ENCODE results near the gene INHBA. TPM values are rescaled to one million over a fixed set of nuclear protein-coding genes. Genes with fewer than 3 reads are reported as not detected.

INHBA gene
- total and polyA plus RNA-seq, 2 donors (not counting 3 experiments of a cell fraction or from before 2014, with no cell fraction given): 22.9 to 23.2 TPM

- Histone ChIP-seq H3K27ac (ENCODE audit: insufficient read depth, low read depth, low read length) (peak overlapping the region; percentile 98), H3K4me2 (ENCODE audit: insufficient read depth, low read length) (peak overlapping the region; percentile 85), H3K9ac (replicated peaks; ENCODE audit: extremely low read depth, insufficient read depth, low read length) (peak overlapping the region; percentile 97), H3K4me3 (replicated peaks in 1 of 3; ENCODE audit: insufficient read depth in 1 of 3, low read depth in 1 of 3, low read length in 3 of 3) (peak overlapping the region; percentile 24 to 94 (median 31)), H4K20me1 (replicated peaks; ENCODE audit: control insufficient read depth, extremely low read depth, insufficient read depth, low read length) (no peaks in the 10 kb centered on the region), H2AFZ (ENCODE audit: low read depth, low read length) (peak overlapping the region; percentile 83), H3K27me3 (ENCODE audit: control insufficient read depth in 2 of 2, insufficient read depth in 2 of 2, low read length in 2 of 2) (no peaks in the 10 kb centered on the region), H3K36me3 (ENCODE audit: control insufficient read depth in 2 of 2, extremely low read depth in 1 of 2, insufficient read depth in 2 of 2, low read length in 2 of 2) (peaks cover 2% of the 10 kb centered on the region in 2 experiments), H3K79me2 (ENCODE audit: control insufficient read depth, insufficient read depth, low read length) (peaks cover 78% of the 10 kb centered on the region), H3K9me1 (replicated peaks; ENCODE audit: control insufficient read depth, extremely low read depth, insufficient read depth, low read length) (no peaks in the 10 kb centered on the region), H3K9me3 (replicated peaks; ENCODE audit: control insufficient read depth, insufficient read depth, low read length) (no peaks in the 10 kb centered on the region), H3K4me1 (ENCODE audit: control insufficient read depth, extremely low read depth, insufficient read depth, low read length) (peaks cover 49% of the 10 kb centered on the region)
- FAIRE-seq (peak; percentile 78), DNase-seq (ENCODE audit: low read depth, low spot score) (no peak)
- BruUV-seq (replicated peaks): TSS peak; percentile 2
- intact Hi-C loops (cut with micrococcal nuclease) (loop anchor here (1.0 to 10.0 kb wide), 10 partner anchors 9 to 692 kb away; no protein-coding TSS in a partner anchor), dilution Hi-C loops (cut with MboI; ENCODE audit: extremely low pct_ligation_motif_present, low sequenced_read_pairs) (no loop called here)
- CTCF ChIA-PET: interaction anchor here (0.7 to 2.6 kb wide), 20 partner anchors 9 to 1463 kb away, joined by 3 to 24 read pairs (median 5); no protein-coding TSS in a partner anchor
- TF ChIP-seq EZH2 (IDR thresholded peaks at IDR 0.05; ENCODE audit: borderline replicate concordance, low read depth, low read length, severe bottlenecking): no peak
- no peak for TF ChIP-seq POLR2AphosphoS5 (IDR thresholded peaks at IDR 0.05; ENCODE audit: insufficient read depth, low read depth, low read length)
- TF ChIP-seq GATA2 (IDR thresholded peaks at IDR 0.05; ENCODE audit: insufficient read depth, insufficient read length, low read depth, low read length): peak; percentile 69
- peak; percentile 67 for TF ChIP-seq POLR2A (IDR thresholded peaks at IDR 0.05; ENCODE audit: low read depth, low read length)
- TF ChIP-seq CTCF (IDR thresholded peaks at IDR 0.05; ENCODE audit: extremely low read depth in 1 of 2, insufficient read depth in 1 of 2, low read depth in 1 of 2, low read length in 2 of 2): no peak
- TF ChIP-seq MAX (IDR thresholded peaks at IDR 0.05; ENCODE audit: insufficient read depth, insufficient read length): no peak
- TF ChIP-seq MYC (IDR thresholded peaks at IDR 0.05; ENCODE audit: low read depth, low read length): no peak
- no peak for TF ChIP-seq FOS (IDR thresholded peaks at IDR 0.05; ENCODE audit: borderline replicate concordance, insufficient read depth, low read length)
- TF ChIP-seq JUN (IDR thresholded peaks at IDR 0.05; ENCODE audit: borderline replicate concordance, insufficient read depth, insufficient read length, low read depth): peak; percentile 65
- POLR2A ChIA-PET: no interaction called here
Observed at GRCh38 chr7:41695661-41696322, 7.1 kb downstream of the INHBA start.
